PFSK-1 (cell line): Measurements from ENCODE around the gene UNC13C.

Experiments
- FOXP2 ChIP-seq: optimal IDR thresholded peaks from 2 replicates; pipeline ENCODE3; 2011; ENCODE audit warnings: borderline replicate concordance, control low read depth, inconsistent platforms; ENCODE audit not compliant: insufficient read depth; ENCODE audit errors: extremely low read length, extremely low read depth
- POLR2AphosphoS5 ChIP-seq: IDR thresholded peaks from 2 replicates; pipeline ENCODE4 v1.6.1; 2012; ENCODE audit warnings: low read depth, mild to moderate bottlenecking, control low read depth, low read length, moderate library complexity
- SIN3A ChIP-seq: IDR thresholded peaks from 2 replicates; pipeline ENCODE4 v1.6.1; 2012; ENCODE audit warnings: mild to moderate bottlenecking, low read length, moderate library complexity, borderline replicate concordance; ENCODE audit not compliant: insufficient read depth
- TAF1 ChIP-seq: IDR thresholded peaks from 2 replicates; pipeline ENCODE4 v1.6.1; 2012; ENCODE audit warnings: low read length, control low read depth, borderline replicate concordance; ENCODE audit not compliant: insufficient read depth
- TF ChIP-seq, protein P1 (sequence below), 2 experiments: IDR thresholded peaks; 2 replicates each; pipeline versions ENCODE4 v1.6.1 to v1.8.0; 2011 to 2012; ENCODE audit warnings: low read depth in 2 of 2, low read length in 2 of 2, control low read depth in 1 of 2, inconsistent platforms in 1 of 2, mild to moderate bottlenecking in 1 of 2, moderate library complexity in 1 of 2; ENCODE audit not compliant: insufficient read depth in 1 of 2

DNA sequence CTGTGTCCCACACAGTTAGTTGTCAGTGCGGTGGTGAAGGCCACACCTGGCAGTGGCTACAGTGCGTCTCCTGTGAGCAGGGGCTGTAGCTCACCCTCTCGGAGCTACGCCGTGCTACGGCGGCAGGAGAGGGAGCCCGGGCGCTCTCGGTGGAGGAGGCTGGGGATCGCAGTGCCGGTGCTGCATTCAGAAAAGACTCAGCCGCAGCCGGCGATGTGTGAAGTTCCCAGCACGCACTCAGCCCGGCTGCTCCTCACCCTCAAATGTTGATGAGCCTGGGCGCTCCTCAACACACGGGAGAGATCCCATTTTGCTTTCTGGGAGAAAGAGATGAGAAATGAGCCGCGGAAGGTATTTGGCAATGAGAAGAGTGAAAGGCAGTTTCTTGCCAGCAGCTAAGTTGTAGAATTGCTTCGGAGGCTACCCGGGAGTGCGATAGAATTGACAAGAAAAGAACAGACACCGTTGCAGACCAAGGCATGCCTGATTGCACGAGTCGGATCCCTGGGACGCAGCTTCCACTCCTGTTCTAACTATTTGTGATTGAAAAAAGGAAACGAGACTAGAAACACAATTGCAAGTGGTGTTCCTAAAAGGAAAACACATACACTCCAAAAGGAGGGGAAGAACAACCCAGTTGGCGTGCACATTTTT, at the start of gene UNC13C:
- TF ChIP-seq, protein P1, sequence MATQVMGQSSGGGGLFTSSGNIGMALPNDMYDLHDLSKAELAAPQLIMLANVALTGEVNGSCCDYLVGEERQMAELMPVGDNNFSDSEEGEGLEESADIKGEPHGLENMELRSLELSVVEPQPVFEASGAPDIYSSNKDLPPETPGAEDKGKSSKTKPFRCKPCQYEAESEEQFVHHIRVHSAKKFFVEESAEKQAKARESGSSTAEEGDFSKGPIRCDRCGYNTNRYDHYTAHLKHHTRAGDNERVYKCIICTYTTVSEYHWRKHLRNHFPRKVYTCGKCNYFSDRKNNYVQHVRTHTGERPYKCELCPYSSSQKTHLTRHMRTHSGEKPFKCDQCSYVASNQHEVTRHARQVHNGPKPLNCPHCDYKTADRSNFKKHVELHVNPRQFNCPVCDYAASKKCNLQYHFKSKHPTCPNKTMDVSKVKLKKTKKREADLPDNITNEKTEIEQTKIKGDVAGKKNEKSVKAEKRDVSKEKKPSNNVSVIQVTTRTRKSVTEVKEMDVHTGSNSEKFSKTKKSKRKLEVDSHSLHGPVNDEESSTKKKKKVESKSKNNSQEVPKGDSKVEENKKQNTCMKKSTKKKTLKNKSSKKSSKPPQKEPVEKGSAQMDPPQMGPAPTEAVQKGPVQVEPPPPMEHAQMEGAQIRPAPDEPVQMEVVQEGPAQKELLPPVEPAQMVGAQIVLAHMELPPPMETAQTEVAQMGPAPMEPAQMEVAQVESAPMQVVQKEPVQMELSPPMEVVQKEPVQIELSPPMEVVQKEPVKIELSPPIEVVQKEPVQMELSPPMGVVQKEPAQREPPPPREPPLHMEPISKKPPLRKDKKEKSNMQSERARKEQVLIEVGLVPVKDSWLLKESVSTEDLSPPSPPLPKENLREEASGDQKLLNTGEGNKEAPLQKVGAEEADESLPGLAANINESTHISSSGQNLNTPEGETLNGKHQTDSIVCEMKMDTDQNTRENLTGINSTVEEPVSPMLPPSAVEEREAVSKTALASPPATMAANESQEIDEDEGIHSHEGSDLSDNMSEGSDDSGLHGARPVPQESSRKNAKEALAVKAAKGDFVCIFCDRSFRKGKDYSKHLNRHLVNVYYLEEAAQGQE (IDR thresholded peaks at IDR 0.05; ENCODE audit: insufficient read depth in 1 of 2, low read depth in 2 of 2, low read length in 2 of 2) = no peak
- no peak for TF ChIP-seq TAF1
- no peak for TF ChIP-seq POLR2AphosphoS5
- TF ChIP-seq SIN3A = no peak
- TF ChIP-seq FOXP2 = no peak
